GM21526 (cell line): ENCODE results near the gene ABLIM2.

Experiments
- ATAC-seq: cut with Tn5 transposase; IDR thresholded peaks from one replicate; pipeline ENCODE4 v1.9.1; 2021; ENCODE audit warnings: moderate library complexity; ENCODE audit not compliant: unreplicated experiment, low FRiP score

Gene ABLIM2

GRCh38 chr4:8158710-8159536, at the start of gene ABLIM2:
Gene ABLIM2 (minus strand): TSS chr4:8158813. CDS start chr4:8158689, 124 bp downstream.
- ATAC-seq, result peak; percentile 97

- ATAC-seq, result no peak
These were observed 48.7 kb upstream of the ABLIM2 start for GRCh38 chr4:8207314-8207713.

DNA sequence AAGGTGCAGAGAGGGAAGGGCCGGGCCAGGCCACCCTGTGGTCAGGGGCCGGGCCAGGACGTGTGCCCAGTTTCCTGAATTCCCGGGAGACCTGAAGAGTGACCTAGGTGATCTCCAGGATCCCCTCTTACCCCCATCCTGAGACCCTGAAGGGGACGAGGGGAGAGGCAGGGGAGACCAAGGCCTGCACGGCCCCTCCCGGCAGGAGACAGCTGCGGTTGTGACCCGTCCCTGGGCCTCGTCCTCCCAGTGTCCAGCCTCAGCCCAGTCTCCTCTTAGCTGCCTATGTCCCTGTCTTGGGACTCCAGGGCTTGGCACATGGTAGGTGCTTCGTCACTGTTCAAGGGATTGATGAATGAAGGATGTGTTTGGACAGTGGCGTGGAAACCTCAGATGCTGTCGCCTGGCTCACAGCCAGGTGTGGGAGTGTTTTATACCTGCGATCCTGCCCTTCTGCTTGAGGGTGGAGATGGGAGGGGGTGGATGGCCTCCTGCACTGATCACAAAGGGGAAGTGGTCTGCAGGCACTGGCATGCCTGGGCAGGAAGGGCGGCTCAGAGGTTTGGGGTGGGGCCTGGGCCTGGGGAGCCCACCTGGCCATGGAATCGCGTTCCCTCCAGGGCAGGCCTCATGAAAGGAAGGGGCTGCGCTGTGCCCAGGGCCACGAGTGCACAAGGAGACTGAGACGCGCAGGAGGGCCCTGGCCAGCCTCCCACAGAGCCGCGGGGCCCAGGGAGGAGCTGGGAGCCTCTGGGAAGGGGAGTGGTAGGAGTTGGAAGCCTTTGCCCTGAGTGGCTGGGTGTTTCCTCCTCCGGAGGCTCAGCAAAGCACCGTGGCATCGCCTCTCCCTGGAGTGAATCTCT, 47.4 kb upstream of the ABLIM2 start:
- ATAC-seq, result no peak

DNA sequence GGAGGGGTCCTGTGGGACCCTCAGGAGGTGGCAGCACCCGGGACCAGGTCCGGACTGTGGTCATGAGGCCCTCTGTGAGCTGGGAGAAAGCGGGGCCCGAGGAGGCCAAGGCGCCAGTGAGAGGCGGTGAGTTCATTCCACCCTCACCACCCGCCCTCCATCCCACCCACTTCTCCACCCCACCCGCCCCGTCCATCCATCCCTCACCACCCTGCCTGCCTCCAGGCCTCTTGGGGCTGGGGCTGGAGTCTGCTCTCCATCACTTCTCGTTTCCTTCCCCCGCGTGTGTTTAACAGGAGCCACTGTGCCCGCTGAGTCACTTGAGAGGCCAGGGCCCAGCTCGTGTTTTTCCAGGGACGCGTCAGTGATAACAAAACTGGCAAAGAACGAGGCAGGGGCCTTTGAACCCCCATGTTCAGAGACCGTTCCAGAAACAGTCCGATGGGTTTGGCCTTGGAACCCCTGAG, 46.7 kb upstream of the ABLIM2 start:
- no peak for ATAC-seq

DNA sequence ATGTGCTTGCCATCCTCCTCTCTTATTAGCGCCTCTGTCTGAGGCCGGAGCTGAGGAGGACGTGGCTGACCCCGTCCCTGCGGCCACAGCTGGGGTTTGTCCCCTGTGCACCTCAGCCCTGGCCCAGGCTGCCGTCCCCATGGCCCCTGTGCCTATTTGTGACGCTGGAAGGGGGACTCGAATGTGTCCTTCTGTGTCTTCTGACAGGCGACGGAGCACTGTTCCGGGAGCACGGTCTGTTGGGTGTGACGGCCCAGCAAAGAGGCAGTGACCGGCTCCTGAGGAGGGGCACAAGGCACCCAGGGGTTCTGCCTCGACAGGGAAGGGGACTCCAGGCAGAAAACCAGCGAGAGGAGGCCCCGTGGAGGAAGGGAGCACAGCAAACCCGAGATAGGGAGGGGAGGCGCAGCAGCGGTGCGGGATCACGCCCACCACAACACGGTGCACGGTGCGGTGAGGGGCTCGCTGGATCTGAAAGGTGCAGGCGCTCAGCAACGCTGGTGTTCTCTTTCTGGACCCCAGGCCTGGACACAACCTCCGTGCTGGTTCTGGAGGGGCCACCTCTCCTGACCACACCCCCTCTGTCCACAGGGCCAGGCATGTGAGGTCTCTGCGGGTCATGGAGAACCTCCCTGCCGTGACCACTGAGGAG, 46.1 kb upstream of the ABLIM2 start:
- ATAC-seq, result no peak

DNA sequence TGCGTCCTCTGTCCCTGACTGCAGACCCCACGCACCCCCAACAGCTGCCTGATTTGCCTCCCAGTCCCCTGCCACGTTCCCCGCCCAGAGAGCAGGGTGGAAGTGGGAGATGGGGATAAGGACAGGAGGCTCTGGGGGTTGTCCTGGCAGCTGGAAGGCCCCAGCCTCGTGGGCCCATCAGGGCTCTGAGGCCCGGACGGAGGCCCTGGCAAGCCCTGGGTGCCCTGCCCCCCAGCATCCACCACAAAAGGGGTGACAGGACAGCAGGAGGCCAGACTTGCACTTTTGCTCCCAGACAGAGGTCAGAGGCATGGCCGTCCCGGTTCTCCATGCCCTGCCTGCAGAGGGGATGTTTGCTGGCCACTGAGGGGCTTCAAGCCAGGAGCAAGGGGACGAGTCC, 45.2 kb upstream of the ABLIM2 start:
- no peak for ATAC-seq

- ATAC-seq, result no peak
These were observed 44.4 kb upstream of the ABLIM2 start for GRCh38 chr4:8203052-8203401.

GRCh38 chr4:8202108-8203051, 43.8 kb upstream of the ABLIM2 start:
- ATAC-seq, result no peak

GRCh38 chr4:8201321-8201781, 42.7 kb upstream of the ABLIM2 start:
- peak; percentile 51 for ATAC-seq

DNA sequence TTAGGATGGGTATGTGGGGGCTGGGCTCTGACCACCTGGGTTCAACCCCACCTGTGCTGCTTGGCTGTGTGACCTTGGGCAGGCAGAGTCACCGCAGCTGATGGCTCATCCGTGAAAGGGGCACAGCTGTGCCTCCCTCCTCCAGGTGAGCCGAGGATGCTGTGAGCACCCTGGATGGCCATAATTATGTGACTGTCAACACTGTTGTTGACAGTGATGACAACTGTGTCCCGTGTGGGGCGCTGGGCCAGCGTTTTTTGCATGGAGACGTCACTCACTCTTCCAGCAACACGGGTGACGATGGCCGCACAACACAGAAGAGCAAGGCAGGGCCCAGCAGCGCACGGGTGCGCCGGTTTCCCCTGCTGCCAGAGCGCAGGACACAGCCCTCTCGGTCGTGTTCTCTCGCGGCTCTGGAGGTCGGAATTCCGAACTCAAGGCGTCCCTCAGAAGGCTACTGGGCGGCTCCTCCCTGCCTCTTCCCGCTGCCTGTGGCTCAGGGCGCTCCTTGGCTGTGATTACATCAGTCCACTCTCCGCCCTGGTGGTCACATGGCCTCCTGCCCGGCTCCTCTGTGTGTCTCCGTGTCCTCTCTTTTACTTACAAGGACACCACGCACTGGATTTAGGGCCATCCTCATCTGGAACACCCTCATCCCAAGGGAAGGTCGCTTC, 41.8 kb upstream of the ABLIM2 start:
- ATAC-seq, result no peak

DNA sequence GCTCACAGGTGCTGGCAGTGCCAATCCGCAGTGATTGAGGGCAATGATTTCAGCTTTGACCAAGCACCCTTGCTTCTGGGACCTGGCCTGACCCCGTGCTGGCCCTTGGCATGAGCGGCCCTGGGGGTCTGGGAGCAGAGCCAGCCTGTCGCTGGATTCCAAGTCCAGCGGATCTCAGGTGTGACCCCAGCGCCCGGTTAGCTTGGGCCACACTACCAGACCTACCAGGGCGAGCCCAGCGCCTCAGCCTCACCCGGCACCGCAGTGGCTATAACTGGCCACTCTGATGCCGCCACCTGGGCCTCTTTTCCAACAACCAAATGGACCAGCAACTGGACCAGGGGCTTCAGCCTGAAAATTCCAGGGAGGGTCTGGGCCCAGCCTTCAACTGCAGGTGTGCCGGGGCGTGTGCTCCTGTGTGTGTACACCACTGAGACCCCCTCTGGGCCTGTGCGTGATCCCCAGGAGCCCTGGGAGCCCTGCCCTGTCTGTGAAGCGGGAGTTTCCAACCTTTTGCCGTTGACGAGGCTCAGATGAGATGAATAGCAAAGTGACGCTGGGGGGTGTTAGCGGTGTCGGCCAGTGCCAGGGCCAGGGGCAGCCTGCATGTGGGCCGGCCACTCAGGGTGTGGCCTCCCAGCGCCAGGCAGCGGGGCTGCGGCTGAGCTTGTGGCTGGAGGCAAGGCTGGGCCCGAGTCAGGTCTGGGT, 41.1 kb upstream of the ABLIM2 start:
- no peak for ATAC-seq

DNA sequence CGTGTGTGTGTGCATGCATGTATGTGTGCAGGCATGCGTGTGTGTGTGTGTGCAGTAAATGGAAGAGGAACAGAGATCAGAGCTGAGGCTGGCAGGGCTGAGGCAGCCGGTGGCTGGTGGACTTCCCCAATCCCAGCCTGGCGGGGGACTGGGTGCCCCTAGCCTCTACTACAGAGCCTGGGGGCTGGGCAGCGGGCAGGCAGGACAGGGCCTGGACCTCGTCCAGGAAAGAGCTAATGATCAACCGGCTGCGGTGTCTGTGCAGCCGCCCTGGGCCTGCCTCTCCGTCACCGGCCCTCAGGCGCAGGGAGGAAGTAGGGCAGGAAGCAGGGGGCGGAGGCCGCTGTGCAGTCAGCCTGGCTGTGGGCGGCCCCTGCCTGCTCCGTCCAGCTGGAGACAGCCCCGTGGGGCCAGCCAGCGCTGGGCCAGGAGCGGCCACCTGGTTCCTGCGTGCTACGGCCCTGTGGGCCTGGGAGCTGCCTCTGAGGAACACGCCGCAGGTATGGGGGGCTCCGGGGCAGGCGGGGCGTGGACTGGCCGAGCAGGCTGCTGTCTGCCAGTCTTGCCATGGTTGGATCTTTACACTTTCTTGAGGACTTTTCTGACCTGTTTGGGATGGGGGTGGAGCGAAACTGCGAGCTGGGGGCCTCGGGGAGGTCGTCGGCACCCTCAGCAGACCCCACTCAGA, 40.4 kb upstream of the ABLIM2 start, which contains the start of gene SH3TC1:
Gene SH3TC1, plus strand, starts transcription at position 385 of the 688 bp plus-strand sequence. CDS start 5,905 bp downstream, outside the sequence.
- peak; percentile 74 for ATAC-seq

- no peak for ATAC-seq
These were observed 39.7 kb upstream of the ABLIM2 start for GRCh38 chr4:8198206-8198905.

DNA sequence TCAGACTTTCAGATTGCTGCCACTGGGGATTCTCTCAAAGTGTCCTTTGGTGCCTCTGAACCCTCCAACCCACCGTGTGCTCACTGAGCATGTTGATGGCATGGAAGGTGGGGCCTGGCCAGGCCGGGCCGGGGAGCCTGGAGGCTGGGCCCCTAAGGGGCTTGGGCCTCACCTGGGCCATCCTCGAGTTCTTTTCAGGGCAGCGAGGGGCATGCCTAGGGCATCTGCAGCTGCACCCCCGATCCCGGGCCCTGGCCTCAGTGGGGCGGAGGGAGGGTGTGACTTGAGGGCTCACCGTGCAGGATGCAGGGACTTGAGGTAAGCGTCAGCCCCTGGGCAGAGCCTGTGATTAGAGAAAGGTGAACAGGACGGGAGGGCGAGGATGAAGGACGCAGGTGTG, 38.9 kb upstream of the ABLIM2 start:
- no peak for ATAC-seq

DNA sequence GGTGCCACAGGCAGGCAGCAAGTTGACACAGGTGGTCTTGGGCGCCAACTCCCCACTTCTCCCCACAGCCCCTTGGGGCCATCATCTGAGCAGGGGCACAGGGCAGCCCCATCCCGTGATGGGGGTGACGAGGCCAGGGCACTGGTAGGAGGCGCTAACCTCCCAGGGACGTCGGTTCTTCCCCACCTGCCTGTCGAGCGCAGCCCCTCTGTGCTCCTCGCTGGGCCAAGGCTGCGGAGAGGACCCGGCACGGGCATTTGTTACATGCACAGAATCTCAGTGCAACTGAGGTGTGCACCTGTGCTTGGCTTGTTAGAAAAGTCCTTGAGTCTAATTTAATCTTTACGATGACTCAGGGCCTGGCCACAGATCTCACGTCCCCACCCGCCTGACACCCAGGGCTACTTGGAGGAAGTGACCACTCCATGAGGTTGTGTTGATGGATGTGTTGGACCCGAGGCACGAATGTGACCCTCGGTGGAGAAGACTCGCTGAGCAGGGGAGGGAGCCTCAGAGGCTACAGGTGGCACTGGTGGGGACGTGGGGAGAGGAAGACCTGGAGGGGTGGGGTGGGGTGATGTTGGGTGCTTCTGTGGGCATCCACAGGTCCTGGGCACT, 37.3 kb upstream of the ABLIM2 start:
- ATAC-seq, result no peak

DNA sequence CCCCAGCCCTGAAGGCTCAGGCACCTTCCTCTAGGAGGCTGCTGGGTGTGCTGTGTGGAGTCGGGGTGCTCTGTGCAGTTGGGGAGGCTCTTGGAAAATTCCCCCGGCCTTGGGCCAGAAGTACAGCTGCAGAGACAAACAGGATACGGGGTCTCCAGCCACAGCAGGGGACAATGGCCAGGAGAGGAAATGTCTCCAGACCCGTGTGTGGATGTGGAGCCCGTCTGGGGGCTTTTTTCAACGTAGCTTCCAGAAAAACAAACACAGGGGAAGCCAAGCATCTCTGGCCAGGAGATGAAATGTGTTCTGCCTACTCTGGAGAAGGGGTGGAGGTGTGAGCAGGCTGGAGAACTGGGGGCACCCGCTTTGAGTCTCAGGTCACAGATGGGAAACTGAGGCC, 36.8 kb upstream of the ABLIM2 start:
- no peak for ATAC-seq
